ENCODE data around the gene CCDC92.

Gene CCDC92

DNA sequence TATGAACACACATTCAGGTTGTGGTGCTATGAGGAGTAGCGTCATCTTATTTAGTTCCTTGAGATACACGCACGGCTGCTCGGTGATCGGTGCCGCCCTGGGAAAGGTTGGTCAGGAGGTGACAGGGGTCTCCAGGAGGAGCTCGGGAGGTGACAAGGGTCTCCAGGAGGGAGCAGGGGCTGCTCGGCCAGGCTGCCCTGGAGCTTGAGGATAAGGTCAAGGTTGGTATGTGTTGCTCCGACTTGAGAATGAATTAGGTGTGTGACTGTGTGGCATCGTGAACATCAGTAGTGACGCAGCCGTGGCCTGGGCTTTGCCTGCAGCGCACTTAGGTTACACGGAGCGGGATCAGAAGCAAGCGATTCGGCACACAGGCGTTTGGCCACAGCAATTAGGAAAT is 36.2 kb downstream of the CCDC92 start:
- TF ChIP-seq TEAD4 (IDR thresholded peaks at IDR 0.05) (no peak), ZBTB7A (IDR thresholded peaks at IDR 0.05; ENCODE audit: low read depth) (no peak), CEBPB (IDR thresholded peaks at IDR 0.05) (no peak), FOXM1 (IDR thresholded peaks at IDR 0.05; ENCODE audit: borderline replicate concordance, low read depth) (no peak), YY1 (IDR thresholded peaks at IDR 0.05; ENCODE audit: low read depth) (no peak), TAF1 (IDR thresholded peaks at IDR 0.05; ENCODE audit: low read depth) (no peak), TCF12 (IDR thresholded peaks at IDR 0.05; ENCODE audit: low read depth) (no peak)
- TF ChIP-seq, protein P1, sequence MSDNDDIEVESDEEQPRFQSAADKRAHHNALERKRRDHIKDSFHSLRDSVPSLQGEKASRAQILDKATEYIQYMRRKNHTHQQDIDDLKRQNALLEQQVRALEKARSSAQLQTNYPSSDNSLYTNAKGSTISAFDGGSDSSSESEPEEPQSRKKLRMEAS (IDR thresholded peaks at IDR 0.05), result no peak
- TF ChIP-seq, protein P2, sequence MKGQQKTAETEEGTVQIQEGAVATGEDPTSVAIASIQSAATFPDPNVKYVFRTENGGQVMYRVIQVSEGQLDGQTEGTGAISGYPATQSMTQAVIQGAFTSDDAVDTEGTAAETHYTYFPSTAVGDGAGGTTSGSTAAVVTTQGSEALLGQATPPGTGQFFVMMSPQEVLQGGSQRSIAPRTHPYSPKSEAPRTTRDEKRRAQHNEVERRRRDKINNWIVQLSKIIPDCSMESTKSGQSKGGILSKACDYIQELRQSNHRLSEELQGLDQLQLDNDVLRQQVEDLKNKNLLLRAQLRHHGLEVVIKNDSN (IDR thresholded peaks at IDR 0.05), result no peak

DNA sequence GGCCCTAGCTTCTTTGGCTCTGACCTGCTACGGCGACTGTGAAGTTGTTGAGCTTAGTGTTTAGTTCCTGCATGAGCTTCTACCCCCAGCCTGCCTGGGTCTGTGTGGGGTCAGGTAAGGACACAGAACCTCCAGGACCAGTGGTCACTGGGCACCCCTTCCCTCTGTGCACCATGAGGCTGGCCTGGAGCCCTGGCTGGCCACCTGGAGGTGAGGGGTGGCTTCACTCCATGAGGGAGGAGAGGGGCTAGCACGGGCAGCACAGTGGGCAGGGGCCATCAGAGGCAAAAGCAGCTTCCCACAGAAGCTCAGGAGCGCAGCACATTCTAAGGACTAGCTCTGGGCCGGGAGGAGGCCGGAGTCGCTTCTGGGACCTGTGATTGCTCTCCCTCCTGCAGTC is 36.7 kb downstream of the CCDC92 start:
- TF ChIP-seq TCF12 (IDR thresholded peaks at IDR 0.05; ENCODE audit: low read depth), result no peak
- TF ChIP-seq CEBPB (IDR thresholded peaks at IDR 0.05), result no peak
- no peak for TF ChIP-seq YY1 (IDR thresholded peaks at IDR 0.05; ENCODE audit: low read depth)
- TF ChIP-seq CREB1 (IDR thresholded peaks at IDR 0.05; ENCODE audit: low read depth), result no peak
- no peak for TF ChIP-seq TAF1 (IDR thresholded peaks at IDR 0.05; ENCODE audit: low read depth)
- TF ChIP-seq, protein P3, sequence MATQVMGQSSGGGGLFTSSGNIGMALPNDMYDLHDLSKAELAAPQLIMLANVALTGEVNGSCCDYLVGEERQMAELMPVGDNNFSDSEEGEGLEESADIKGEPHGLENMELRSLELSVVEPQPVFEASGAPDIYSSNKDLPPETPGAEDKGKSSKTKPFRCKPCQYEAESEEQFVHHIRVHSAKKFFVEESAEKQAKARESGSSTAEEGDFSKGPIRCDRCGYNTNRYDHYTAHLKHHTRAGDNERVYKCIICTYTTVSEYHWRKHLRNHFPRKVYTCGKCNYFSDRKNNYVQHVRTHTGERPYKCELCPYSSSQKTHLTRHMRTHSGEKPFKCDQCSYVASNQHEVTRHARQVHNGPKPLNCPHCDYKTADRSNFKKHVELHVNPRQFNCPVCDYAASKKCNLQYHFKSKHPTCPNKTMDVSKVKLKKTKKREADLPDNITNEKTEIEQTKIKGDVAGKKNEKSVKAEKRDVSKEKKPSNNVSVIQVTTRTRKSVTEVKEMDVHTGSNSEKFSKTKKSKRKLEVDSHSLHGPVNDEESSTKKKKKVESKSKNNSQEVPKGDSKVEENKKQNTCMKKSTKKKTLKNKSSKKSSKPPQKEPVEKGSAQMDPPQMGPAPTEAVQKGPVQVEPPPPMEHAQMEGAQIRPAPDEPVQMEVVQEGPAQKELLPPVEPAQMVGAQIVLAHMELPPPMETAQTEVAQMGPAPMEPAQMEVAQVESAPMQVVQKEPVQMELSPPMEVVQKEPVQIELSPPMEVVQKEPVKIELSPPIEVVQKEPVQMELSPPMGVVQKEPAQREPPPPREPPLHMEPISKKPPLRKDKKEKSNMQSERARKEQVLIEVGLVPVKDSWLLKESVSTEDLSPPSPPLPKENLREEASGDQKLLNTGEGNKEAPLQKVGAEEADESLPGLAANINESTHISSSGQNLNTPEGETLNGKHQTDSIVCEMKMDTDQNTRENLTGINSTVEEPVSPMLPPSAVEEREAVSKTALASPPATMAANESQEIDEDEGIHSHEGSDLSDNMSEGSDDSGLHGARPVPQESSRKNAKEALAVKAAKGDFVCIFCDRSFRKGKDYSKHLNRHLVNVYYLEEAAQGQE (IDR thresholded peaks at IDR 0.05; ENCODE audit: low read depth), result no peak
- no peak for TF ChIP-seq EP300 (IDR thresholded peaks at IDR 0.05; ENCODE audit: borderline replicate concordance)
- no peak for TF ChIP-seq NFIC (IDR thresholded peaks at IDR 0.05)
- TF ChIP-seq, protein P2 (IDR thresholded peaks at IDR 0.05), result no peak
- TF ChIP-seq FOXM1 (IDR thresholded peaks at IDR 0.05; ENCODE audit: borderline replicate concordance, low read depth), result no peak
- TF ChIP-seq ZBTB7A (IDR thresholded peaks at IDR 0.05; ENCODE audit: low read depth), result no peak
- no peak for TF ChIP-seq RAD21 (IDR thresholded peaks at IDR 0.05; ENCODE audit: low read depth)
- TF ChIP-seq, protein P1 (IDR thresholded peaks at IDR 0.05), result no peak
- no peak for TF ChIP-seq EGR1 (IDR thresholded peaks at IDR 0.05)
- TF ChIP-seq TEAD4 (IDR thresholded peaks at IDR 0.05), result no peak

DNA sequence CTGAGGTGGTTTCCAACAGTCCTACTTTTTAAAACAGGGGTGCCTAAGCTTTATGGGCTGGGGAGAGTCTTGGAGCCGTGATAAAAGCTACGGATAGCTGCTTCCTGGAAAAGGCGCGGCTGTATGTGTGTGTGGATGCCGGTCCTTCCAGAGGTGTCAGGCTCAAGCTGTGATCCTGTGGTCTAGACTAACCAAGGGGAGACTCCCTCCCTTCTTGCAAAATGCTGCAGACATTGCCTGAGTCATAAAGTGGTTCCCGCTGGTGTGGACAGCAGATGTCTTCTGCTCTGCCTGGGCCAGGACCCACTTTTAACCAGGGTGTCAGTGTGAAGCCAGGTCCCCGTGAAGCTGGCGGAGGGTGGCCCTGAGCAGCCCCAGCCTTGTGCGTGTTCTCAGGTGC is 37.8 kb downstream of the CCDC92 start:
- TF ChIP-seq, protein P3 (IDR thresholded peaks at IDR 0.05; ENCODE audit: low read depth), result no peak
- TF ChIP-seq TAF1 (IDR thresholded peaks at IDR 0.05; ENCODE audit: low read depth) (no peak), TEAD4 (IDR thresholded peaks at IDR 0.05) (no peak), CEBPB (IDR thresholded peaks at IDR 0.05) (no peak), EGR1 (IDR thresholded peaks at IDR 0.05) (no peak), ZBTB7A (IDR thresholded peaks at IDR 0.05; ENCODE audit: low read depth) (no peak), RAD21 (IDR thresholded peaks at IDR 0.05; ENCODE audit: low read depth) (no peak), FOXM1 (IDR thresholded peaks at IDR 0.05; ENCODE audit: borderline replicate concordance, low read depth) (no peak), YY1 (IDR thresholded peaks at IDR 0.05; ENCODE audit: low read depth) (no peak), TCF12 (IDR thresholded peaks at IDR 0.05; ENCODE audit: low read depth) (no peak)
- TF ChIP-seq, protein P2 (IDR thresholded peaks at IDR 0.05), result no peak
- TF ChIP-seq, protein P1 (IDR thresholded peaks at IDR 0.05), result no peak

DNA sequence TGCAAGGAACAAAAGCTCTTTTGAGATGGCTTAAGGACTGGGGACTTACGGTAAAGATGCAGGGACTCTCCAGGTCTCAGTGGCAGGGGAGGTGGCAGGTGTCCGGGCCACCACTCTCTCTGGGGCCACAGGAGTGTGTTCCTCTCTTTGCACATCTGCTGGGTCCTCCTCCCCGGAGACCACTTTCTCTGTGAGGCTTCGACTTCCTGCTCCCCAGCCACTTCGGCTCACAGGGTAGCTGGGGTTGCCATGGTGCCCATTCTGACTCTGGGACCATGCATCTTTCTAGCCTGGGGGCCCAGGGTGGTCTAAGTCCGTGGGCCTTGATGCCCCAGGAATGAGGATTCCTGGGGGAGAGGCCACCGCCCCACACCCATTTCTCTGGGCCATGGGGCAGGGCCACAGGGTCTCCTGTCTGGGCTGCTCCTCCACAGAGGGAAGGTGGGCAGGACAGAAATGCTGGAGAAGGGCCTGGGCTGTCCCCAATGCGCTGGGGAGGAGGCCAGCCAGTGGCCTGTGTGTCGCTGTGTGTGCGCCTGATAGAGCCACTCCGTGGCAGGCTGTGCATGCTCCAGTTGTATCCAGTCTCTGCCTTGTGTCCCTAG is 38.5 kb downstream of the CCDC92 start:
- TF ChIP-seq CEBPB (IDR thresholded peaks at IDR 0.05), result no peak
- no peak for TF ChIP-seq YY1 (IDR thresholded peaks at IDR 0.05; ENCODE audit: low read depth)
- TF ChIP-seq EGR1 (IDR thresholded peaks at IDR 0.05), result no peak
- TF ChIP-seq TAF1 (IDR thresholded peaks at IDR 0.05; ENCODE audit: low read depth), result no peak
- no peak for TF ChIP-seq CREB1 (IDR thresholded peaks at IDR 0.05; ENCODE audit: low read depth)
- no peak for TF ChIP-seq NFIC (IDR thresholded peaks at IDR 0.05)
- TF ChIP-seq, protein P1 (IDR thresholded peaks at IDR 0.05), result no peak

DNA sequence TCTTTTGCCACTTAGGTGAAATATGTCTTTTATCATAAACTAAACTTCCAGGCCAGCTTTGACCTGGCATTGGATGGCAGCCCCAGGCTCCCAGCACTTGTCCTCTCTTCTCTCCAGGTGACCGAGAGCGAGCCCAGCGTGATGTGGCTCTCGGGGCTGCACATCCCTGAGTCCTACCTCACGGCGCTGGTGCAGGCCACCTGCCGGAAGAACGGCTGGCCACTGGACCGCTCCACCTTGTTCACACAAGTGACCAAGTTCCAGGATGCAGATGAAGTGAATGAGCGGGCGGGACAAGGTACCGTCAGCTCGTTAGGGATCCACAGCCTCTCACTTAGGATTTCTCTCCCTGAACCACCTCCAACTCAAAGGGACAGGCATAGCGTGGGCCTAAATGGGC is 39.4 kb downstream of the CCDC92 start:
- TF ChIP-seq EGR1 (IDR thresholded peaks at IDR 0.05), result no peak
- no peak for TF ChIP-seq CREB1 (IDR thresholded peaks at IDR 0.05; ENCODE audit: low read depth)
